HepG2 (cell line): ENCODE results near the gene ERO1A. TPM values are rescaled to one million over a fixed set of nuclear protein-coding genes. Genes with fewer than 3 reads are reported as not detected.
A peak's percentile ranks its signal among the peaks of the same experiment; 100 is the strongest.

Experiments used
- ATF7 ChIP-seq, 2 experiments: fragments of 450-650 bp in 1 of 2; sonication (generic) in 1 of 2; formaldehyde crosslinking in 1 of 2; IDR thresholded peaks; 2 replicates each; pipeline versions ENCODE4 v1.4.0 to v1.6.1; 2016 to 2020; ENCODE audit warnings: antibody characterized with exemption in 1 of 2, mild to moderate bottlenecking in 1 of 2, missing genetic modification reagents in 1 of 2
- CCDC6 ChIP-seq: sonication (generic); formaldehyde crosslinking; IDR thresholded peaks from 2 replicates; pipeline ENCODE4 v1.8.1; 2022; ENCODE audit warnings: mild to moderate bottlenecking, missing genetic modification reagents, moderate library complexity
- ELF4 ChIP-seq: sonication (generic); formaldehyde crosslinking; IDR thresholded peaks from 2 replicates; pipeline ENCODE4 v1.5.0; 2020; ENCODE audit warnings: missing genetic modification reagents, mild to moderate bottlenecking, moderate library complexity, borderline replicate concordance
- ISX ChIP-seq: sonication (generic); formaldehyde crosslinking; conservative IDR thresholded peaks from 2 replicates; pipeline ENCODE4 v1.5.0; 2020; ENCODE audit warnings: missing genetic modification reagents
- NFIC ChIP-seq: IDR thresholded peaks from 2 replicates; pipeline ENCODE4 v1.6.1; 2012; ENCODE audit warnings: mild to moderate bottlenecking, low read length, inconsistent platforms
- ZNF232 ChIP-seq: sonication (generic); formaldehyde crosslinking; IDR thresholded peaks from 2 replicates; pipeline ENCODE4 v1.4.0; 2020; ENCODE audit warnings: missing genetic modification reagents, borderline replicate concordance
- ZNF44 ChIP-seq: sonication (generic); formaldehyde crosslinking; IDR thresholded peaks from 2 replicates; pipeline ENCODE4 v1.5.1; 2020; ENCODE audit warnings: mild to moderate bottlenecking, missing genetic modification reagents
- polyA plus RNA-seq, 8 experiments: library from polyadenylated mRNA; depleted of rRNA in 3 of 8; stranded (reverse) in 7 of 8; unstranded in 1 of 8; fragments of >200 nt; fragmentation: Illumina TruSeq in 4 of 8; extraction: Trizol in 4 of 8; gene quantifications; 2 replicates each; pipeline versions ENCODE4 v1.2.1 to v1.2.3, GENCODE V29; 2011 to 2016; ENCODE audit warnings: low read depth in 4 of 8, missing spikeins in 1 of 8, mixed read lengths in 1 of 8; ENCODE audit not compliant: insufficient read depth in 1 of 8
- total RNA-seq, 5 experiments: library from RNA; depleted of rRNA; stranded (reverse); fragments of >200 nt; fragmentation: Illumina TruSeq; extraction: Trizol; gene quantifications; 2 replicates each; pipeline ENCODE4 v1.2.3, GENCODE V29; 2016; ENCODE audit warnings: low read depth in 1 of 5
- TF ChIP-seq, protein P1 (sequence below): sonication (generic); formaldehyde crosslinking; IDR thresholded peaks from 2 replicates; pipeline ENCODE4 v1.4.0; 2020; ENCODE audit warnings: low read depth, mild to moderate bottlenecking, missing genetic modification reagents
- TF ChIP-seq, protein P2 (sequence below): sonication (generic); formaldehyde crosslinking; IDR thresholded peaks from 2 replicates; pipeline ENCODE4 v1.4.0; 2020; ENCODE audit warnings: missing genetic modification reagents, borderline replicate concordance
- TF ChIP-seq, protein P3 (sequence below): sonication (generic); formaldehyde crosslinking; IDR thresholded peaks from 2 replicates; pipeline ENCODE4 v1.4.0; 2020; ENCODE audit warnings: missing genetic modification reagents
- TF ChIP-seq, protein P4 (sequence below): sonication (generic); formaldehyde crosslinking; IDR thresholded peaks from 2 replicates; pipeline ENCODE4 v1.4.0; 2020; ENCODE audit warnings: missing genetic modification reagents

Gene ERO1A
- total and polyA plus RNA-seq, 2 of the 13 experiments (the other 11 are each of a cell fraction or from before 2014, with no cell fraction given) = 60.3 to 137 TPM

DNA sequence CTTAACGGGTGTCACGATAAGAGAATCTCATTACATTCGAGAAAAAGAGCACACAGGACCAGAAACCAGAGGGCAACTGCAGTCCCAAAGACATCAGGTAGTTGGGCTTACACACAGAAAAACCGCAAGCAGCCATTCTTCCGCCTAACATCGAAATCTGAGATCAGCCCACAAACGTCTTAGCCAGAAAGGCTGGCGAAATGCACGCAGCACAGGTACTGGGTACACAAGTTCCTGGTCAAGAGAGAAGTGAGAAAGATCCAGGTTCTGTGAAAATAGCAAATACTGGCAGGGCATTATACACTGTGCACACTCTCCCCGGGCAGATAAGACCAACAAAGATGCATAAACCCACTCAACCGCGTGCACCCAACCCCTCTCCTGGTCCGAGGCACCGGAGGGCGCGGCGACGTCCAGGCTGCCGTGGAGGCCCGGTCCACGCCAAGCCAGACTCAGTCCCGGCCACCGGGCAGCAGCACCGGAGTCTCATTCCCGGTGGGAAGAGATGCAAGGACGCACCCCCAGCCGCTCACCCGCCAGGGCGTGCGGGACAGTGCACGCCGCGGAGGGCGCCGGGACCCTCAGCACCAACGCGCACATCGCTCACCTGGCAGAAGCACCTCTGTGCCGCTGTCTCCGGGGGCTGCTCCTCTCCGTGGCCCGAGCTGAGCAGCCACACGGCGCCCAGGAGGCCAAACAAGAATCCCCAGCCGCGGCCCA, 437 bp downstream of the ERO1A start (continued):
- TF ChIP-seq, protein P1, sequence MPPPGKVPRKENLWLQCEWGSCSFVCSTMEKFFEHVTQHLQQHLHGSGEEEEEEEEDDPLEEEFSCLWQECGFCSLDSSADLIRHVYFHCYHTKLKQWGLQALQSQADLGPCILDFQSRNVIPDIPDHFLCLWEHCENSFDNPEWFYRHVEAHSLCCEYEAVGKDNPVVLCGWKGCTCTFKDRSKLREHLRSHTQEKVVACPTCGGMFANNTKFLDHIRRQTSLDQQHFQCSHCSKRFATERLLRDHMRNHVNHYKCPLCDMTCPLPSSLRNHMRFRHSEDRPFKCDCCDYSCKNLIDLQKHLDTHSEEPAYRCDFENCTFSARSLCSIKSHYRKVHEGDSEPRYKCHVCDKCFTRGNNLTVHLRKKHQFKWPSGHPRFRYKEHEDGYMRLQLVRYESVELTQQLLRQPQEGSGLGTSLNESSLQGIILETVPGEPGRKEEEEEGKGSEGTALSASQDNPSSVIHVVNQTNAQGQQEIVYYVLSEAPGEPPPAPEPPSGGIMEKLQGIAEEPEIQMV (CRISPR knock-in tag) = 0 out of 2 replicates have a peak, but pooled peaks have one; percentile 13
- TF ChIP-seq, protein P2, sequence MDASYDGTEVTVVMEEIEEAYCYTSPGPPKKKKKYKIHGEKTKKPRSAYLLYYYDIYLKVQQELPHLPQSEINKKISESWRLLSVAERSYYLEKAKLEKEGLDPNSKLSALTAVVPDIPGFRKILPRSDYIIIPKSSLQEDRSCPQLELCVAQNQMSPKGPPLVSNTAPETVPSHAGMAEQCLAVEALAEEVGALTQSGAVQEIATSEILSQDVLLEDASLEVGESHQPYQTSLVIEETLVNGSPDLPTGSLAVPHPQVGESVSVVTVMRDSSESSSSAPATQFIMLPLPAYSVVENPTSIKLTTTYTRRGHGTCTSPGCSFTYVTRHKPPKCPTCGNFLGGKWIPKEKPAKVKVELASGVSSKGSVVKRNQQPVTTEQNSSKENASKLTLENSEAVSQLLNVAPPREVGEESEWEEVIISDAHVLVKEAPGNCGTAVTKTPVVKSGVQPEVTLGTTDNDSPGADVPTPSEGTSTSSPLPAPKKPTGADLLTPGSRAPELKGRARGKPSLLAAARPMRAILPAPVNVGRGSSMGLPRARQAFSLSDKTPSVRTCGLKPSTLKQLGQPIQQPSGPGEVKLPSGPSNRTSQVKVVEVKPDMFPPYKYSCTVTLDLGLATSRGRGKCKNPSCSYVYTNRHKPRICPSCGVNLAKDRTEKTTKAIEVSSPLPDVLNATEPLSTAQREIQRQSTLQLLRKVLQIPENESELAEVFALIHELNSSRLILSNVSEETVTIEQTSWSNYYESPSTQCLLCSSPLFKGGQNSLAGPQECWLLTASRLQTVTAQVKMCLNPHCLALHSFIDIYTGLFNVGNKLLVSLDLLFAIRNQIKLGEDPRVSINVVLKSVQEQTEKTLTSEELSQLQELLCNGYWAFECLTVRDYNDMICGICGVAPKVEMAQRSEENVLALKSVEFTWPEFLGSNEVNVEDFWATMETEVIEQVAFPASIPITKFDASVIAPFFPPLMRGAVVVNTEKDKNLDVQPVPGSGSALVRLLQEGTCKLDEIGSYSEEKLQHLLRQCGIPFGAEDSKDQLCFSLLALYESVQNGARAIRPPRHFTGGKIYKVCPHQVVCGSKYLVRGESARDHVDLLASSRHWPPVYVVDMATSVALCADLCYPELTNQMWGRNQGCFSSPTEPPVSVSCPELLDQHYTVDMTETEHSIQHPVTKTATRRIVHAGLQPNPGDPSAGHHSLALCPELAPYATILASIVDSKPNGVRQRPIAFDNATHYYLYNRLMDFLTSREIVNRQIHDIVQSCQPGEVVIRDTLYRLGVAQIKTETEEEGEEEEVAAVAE = no peak
- TF ChIP-seq ATF7 (IDR thresholded peaks at IDR 0.05) = no peak
- no peak for TF ChIP-seq ATF7 (CRISPR knock-in tag; IDR thresholded peaks at IDR 0.05)
- 0 out of 2 replicates have a peak, but pooled peaks have one; percentile 18 for TF ChIP-seq ISX (CRISPR knock-in tag)
- TF ChIP-seq, protein P3, sequence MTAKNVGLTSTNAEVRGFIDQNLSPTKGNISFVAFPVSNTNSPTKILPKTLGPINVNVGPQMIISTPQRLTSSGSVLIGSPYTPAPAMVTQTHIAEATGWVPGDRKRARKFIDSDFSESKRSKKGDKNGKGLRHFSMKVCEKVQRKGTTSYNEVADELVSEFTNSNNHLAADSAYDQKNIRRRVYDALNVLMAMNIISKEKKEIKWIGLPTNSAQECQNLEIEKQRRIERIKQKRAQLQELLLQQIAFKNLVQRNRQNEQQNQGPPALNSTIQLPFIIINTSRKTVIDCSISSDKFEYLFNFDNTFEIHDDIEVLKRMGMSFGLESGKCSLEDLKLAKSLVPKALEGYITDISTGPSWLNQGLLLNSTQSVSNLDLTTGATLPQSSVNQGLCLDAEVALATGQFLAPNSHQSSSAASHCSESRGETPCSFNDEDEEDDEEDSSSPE (CRISPR knock-in tag) = peak; percentile 11
- TF ChIP-seq ELF4 (CRISPR knock-in tag) = no peak
- peak; percentile 22; the same call in 1 of the 2 replicates for TF ChIP-seq ZNF44 (CRISPR knock-in tag)
- no peak for TF ChIP-seq CCDC6 (CRISPR knock-in tag)
- no peak; the same call in 1 of the 2 replicates for TF ChIP-seq ZNF232 (CRISPR knock-in tag)
- TF ChIP-seq, protein P4, sequence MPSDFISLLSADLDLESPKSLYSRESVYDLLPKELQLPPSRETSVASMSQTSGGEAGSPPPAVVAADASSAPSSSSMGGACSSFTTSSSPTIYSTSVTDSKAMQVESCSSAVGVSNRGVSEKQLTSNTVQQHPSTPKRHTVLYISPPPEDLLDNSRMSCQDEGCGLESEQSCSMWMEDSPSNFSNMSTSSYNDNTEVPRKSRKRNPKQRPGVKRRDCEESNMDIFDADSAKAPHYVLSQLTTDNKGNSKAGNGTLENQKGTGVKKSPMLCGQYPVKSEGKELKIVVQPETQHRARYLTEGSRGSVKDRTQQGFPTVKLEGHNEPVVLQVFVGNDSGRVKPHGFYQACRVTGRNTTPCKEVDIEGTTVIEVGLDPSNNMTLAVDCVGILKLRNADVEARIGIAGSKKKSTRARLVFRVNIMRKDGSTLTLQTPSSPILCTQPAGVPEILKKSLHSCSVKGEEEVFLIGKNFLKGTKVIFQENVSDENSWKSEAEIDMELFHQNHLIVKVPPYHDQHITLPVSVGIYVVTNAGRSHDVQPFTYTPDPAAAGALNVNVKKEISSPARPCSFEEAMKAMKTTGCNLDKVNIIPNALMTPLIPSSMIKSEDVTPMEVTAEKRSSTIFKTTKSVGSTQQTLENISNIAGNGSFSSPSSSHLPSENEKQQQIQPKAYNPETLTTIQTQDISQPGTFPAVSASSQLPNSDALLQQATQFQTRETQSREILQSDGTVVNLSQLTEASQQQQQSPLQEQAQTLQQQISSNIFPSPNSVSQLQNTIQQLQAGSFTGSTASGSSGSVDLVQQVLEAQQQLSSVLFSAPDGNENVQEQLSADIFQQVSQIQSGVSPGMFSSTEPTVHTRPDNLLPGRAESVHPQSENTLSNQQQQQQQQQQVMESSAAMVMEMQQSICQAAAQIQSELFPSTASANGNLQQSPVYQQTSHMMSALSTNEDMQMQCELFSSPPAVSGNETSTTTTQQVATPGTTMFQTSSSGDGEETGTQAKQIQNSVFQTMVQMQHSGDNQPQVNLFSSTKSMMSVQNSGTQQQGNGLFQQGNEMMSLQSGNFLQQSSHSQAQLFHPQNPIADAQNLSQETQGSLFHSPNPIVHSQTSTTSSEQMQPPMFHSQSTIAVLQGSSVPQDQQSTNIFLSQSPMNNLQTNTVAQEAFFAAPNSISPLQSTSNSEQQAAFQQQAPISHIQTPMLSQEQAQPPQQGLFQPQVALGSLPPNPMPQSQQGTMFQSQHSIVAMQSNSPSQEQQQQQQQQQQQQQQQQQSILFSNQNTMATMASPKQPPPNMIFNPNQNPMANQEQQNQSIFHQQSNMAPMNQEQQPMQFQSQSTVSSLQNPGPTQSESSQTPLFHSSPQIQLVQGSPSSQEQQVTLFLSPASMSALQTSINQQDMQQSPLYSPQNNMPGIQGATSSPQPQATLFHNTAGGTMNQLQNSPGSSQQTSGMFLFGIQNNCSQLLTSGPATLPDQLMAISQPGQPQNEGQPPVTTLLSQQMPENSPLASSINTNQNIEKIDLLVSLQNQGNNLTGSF = 0 out of 2 replicates have a peak, but pooled peaks have one; percentile 59
- TF ChIP-seq NFIC = no peak
